ENCODE measurements around the gene FNDC3B.

FNDC3B gene

DNA sequence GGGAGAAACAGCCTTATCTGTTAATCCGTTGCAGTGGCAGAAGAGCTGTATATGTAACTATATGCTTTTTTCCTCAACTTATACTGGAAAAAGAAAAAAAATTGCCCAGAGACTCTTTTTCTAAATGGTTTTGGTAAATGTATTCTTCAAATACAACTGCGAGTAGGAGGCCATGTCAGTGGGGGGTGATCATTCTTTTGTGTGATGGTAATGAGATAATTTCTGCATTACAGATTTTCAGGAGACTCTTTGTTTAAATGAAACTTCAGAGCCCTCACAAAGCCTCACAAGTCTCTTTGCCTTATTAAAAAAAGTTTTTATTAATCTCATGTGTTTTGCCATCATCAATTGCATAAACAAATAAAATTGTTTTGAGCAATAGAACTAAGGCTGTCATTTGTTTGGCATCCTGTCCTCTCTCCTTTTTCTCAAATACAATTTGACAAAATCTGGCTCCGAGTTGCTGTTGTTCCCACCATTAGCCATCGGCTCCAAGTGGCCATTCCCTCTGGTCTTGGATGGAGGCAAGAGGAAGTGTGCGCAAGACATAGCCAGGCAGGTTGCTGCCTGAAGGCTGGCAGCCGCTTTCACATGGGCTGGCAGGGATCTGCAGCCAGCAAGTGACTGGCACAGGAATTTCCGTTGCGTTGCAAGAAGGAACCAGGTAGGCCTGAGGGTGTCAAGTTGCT, 116.7 kb downstream of the FNDC3B start:
- no peak for TF ChIP-seq FOXP2 (optimal IDR thresholded peaks at IDR 0.05; ENCODE audit: borderline replicate concordance, extremely low read depth, extremely low read length, insufficient read depth)
- TF ChIP-seq, protein P1, sequence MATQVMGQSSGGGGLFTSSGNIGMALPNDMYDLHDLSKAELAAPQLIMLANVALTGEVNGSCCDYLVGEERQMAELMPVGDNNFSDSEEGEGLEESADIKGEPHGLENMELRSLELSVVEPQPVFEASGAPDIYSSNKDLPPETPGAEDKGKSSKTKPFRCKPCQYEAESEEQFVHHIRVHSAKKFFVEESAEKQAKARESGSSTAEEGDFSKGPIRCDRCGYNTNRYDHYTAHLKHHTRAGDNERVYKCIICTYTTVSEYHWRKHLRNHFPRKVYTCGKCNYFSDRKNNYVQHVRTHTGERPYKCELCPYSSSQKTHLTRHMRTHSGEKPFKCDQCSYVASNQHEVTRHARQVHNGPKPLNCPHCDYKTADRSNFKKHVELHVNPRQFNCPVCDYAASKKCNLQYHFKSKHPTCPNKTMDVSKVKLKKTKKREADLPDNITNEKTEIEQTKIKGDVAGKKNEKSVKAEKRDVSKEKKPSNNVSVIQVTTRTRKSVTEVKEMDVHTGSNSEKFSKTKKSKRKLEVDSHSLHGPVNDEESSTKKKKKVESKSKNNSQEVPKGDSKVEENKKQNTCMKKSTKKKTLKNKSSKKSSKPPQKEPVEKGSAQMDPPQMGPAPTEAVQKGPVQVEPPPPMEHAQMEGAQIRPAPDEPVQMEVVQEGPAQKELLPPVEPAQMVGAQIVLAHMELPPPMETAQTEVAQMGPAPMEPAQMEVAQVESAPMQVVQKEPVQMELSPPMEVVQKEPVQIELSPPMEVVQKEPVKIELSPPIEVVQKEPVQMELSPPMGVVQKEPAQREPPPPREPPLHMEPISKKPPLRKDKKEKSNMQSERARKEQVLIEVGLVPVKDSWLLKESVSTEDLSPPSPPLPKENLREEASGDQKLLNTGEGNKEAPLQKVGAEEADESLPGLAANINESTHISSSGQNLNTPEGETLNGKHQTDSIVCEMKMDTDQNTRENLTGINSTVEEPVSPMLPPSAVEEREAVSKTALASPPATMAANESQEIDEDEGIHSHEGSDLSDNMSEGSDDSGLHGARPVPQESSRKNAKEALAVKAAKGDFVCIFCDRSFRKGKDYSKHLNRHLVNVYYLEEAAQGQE (IDR thresholded peaks at IDR 0.05; ENCODE audit: insufficient read depth in 1 of 2, low read depth in 2 of 2, low read length in 2 of 2), result no peak
- no peak for TF ChIP-seq SIN3A (IDR thresholded peaks at IDR 0.05; ENCODE audit: borderline replicate concordance, insufficient read depth, low read length)
- TF ChIP-seq TAF1 (IDR thresholded peaks at IDR 0.05; ENCODE audit: borderline replicate concordance, insufficient read depth, low read length), result no peak

DNA sequence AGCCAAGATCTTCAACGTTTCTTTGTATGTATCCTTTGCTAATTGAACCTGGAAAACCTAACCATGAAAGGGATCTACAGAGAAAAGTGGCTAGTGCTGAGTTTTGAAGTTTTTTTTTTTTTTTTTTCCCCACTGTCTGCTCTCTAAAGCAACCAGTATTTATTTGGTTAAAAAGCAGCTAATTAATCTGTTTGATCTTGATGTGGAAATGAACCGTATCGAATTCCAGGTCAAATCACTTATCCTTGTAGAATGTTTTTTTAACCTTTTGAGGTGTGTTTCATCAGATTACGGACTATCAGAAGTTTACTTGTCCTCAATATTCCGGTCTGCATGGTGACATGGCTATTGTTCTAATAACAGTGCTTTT, 117.2 kb downstream of the FNDC3B start:
- TF ChIP-seq FOXP2 (optimal IDR thresholded peaks at IDR 0.05; ENCODE audit: borderline replicate concordance, extremely low read depth, extremely low read length, insufficient read depth), result no peak
- no peak for TF ChIP-seq SIN3A (IDR thresholded peaks at IDR 0.05; ENCODE audit: borderline replicate concordance, insufficient read depth, low read length)
- TF ChIP-seq, protein P1 (IDR thresholded peaks at IDR 0.05; ENCODE audit: insufficient read depth in 1 of 2, low read depth in 2 of 2, low read length in 2 of 2), result no peak
- no peak for TF ChIP-seq TAF1 (IDR thresholded peaks at IDR 0.05; ENCODE audit: borderline replicate concordance, insufficient read depth, low read length)
- no peak for TF ChIP-seq POLR2AphosphoS5 (IDR thresholded peaks at IDR 0.05; ENCODE audit: low read depth, low read length)

DNA sequence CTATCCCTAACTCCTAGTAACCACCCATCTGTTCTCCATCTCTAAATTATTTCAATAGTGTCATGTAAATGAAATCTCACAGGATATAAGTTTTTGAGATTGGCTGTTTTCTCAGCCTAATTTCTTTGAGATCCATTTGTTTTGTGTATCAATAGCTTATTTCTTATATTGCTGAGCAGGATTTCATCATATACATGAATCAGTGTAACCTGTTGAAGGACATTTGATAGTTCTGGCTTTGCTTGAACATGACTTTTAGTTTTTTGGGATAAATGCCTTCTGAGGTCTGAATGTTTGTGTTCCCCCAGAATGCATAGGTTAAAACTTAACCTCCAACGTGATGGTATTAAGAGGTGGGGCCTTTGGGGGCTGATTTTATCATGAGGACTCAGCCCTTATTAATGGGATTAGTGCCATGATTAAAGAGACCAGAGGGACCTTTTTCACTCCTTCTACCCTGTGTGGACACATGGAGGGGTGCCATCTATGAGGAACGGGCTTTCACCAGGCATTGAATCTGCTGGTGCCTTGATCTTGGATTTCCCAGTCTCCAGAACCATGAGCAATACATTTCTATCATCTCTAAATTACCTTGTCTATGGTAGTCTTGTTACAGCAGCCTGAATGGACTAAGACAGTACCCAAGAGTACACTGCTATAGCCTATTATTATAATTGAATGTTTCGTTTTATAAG, 118.3 kb downstream of the FNDC3B start:
- no peak for TF ChIP-seq SIN3A (IDR thresholded peaks at IDR 0.05; ENCODE audit: borderline replicate concordance, insufficient read depth, low read length)
- TF ChIP-seq, protein P1 (IDR thresholded peaks at IDR 0.05; ENCODE audit: insufficient read depth in 1 of 2, low read depth in 2 of 2, low read length in 2 of 2), result no peak
- no peak for TF ChIP-seq FOXP2 (optimal IDR thresholded peaks at IDR 0.05; ENCODE audit: borderline replicate concordance, extremely low read depth, extremely low read length, insufficient read depth)
- TF ChIP-seq POLR2AphosphoS5 (IDR thresholded peaks at IDR 0.05; ENCODE audit: low read depth, low read length), result no peak
- no peak for TF ChIP-seq TAF1 (IDR thresholded peaks at IDR 0.05; ENCODE audit: borderline replicate concordance, insufficient read depth, low read length)

DNA sequence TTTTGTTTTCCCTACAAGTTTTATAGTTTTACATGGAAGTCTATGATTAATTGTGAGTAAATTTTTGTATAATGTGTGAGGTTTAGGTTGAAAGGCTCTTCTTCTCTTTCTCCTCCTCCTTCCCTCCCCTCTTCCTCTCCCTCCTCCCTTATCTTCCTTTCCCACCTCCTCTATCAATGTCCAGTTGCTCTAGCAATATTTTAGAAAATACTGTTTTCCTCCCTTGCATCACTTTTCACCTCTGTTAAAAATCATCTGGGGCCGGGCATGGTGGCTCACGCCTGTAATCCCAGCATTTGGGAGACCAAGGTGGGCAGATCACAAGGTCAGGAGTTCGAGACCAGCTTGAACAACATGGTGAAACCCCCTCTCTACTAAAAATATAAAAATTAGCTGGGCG, 119.4 kb downstream of the FNDC3B start:
- TF ChIP-seq, protein P1 (IDR thresholded peaks at IDR 0.05; ENCODE audit: insufficient read depth in 1 of 2, low read depth in 2 of 2, low read length in 2 of 2), result no peak
- TF ChIP-seq POLR2AphosphoS5 (IDR thresholded peaks at IDR 0.05; ENCODE audit: low read depth, low read length) (no peak), FOXP2 (optimal IDR thresholded peaks at IDR 0.05; ENCODE audit: borderline replicate concordance, extremely low read depth, extremely low read length, insufficient read depth) (no peak), TAF1 (IDR thresholded peaks at IDR 0.05; ENCODE audit: borderline replicate concordance, insufficient read depth, low read length) (no peak), SIN3A (IDR thresholded peaks at IDR 0.05; ENCODE audit: borderline replicate concordance, insufficient read depth, low read length) (no peak)

Data from PFSK-1 (cell line).